Measurements from ENCODE around the gene VSTM2B.

DNA sequence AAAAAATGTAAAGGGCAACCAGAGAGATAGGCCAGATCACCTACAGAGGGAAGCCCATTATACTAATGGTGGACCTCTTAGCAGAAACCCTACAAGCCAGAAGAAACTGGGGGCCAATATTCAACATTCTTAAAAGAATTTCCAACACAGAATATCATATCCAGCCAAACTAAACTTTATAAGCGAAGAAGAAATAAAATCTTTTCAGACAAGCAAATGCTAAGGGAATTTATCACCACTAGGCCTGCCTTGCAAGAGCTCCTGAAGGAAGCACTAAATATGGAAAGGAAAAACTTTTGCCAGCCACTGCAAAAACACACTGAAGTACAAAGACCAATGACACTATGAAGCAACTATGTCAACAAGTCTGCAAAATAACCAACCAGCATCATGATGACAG is 28.4 kb downstream of the VSTM2B start:
- TF ChIP-seq, protein P1, sequence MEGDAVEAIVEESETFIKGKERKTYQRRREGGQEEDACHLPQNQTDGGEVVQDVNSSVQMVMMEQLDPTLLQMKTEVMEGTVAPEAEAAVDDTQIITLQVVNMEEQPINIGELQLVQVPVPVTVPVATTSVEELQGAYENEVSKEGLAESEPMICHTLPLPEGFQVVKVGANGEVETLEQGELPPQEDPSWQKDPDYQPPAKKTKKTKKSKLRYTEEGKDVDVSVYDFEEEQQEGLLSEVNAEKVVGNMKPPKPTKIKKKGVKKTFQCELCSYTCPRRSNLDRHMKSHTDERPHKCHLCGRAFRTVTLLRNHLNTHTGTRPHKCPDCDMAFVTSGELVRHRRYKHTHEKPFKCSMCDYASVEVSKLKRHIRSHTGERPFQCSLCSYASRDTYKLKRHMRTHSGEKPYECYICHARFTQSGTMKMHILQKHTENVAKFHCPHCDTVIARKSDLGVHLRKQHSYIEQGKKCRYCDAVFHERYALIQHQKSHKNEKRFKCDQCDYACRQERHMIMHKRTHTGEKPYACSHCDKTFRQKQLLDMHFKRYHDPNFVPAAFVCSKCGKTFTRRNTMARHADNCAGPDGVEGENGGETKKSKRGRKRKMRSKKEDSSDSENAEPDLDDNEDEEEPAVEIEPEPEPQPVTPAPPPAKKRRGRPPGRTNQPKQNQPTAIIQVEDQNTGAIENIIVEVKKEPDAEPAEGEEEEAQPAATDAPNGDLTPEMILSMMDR (IDR thresholded peaks at IDR 0.05): no peak
- TF ChIP-seq POLR2A (IDR thresholded peaks at IDR 0.05): no peak
- no peak for TF ChIP-seq EP300 (IDR thresholded peaks at IDR 0.05; ENCODE audit: low read depth)
